ENCODE data around the gene GALNTL6.

DNA sequence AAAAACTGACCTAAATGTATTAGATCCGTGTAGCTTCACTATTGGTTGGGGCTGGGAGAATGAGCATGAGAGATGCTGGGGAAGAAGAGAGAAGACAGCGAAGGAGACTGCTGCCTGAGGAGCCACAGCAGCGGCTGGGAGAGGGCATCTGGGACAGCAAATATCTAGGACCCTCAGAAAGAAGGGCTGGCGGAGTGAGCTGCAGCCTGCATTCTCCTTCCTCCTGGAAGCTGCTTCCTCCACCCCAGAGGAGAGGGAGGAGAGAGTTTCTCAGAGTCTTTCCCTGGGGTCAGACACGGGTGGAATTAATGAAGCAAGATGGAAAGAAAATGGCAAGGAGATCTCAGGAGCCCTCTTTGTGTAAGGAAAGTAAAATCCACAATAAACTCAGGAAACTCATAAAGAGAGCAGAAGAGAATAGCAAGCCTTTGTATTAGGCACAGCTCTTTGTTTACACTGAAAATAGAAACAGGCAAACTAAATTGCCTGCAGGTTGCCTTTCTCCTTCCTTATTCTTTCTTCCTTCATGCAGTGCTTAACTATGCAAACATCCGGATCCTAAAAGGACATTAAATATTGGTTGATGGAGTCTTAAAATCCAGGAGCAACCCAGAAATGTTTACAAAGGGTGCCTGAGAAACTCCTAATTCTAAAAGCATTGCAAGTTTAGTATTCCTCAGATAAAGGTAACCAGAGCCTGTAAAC lies 1225.1 kb downstream of the GALNTL6 start:
- TF ChIP-seq POLR2A (IDR thresholded peaks at IDR 0.05) = no peak
- TF ChIP-seq, protein P1, sequence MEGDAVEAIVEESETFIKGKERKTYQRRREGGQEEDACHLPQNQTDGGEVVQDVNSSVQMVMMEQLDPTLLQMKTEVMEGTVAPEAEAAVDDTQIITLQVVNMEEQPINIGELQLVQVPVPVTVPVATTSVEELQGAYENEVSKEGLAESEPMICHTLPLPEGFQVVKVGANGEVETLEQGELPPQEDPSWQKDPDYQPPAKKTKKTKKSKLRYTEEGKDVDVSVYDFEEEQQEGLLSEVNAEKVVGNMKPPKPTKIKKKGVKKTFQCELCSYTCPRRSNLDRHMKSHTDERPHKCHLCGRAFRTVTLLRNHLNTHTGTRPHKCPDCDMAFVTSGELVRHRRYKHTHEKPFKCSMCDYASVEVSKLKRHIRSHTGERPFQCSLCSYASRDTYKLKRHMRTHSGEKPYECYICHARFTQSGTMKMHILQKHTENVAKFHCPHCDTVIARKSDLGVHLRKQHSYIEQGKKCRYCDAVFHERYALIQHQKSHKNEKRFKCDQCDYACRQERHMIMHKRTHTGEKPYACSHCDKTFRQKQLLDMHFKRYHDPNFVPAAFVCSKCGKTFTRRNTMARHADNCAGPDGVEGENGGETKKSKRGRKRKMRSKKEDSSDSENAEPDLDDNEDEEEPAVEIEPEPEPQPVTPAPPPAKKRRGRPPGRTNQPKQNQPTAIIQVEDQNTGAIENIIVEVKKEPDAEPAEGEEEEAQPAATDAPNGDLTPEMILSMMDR (IDR thresholded peaks at IDR 0.05) = no peak

Data from lower leg skin (tissue), 3 donors.